Measurements from ENCODE around the gene CLCN5.
A peak's percentile ranks its signal among the peaks of the same experiment; 100 is the strongest.

CLCN5 gene

GRCh38 chrX:49922291-49923241, at the start of gene CLCN5:
CLCN5 (plus strand) TSS chrX:49922596; CDS start chrX:49925299, 2,703 bp downstream.
- DNase-seq (ENCODE audit: low spot score) = peak; percentile 96

DNA sequence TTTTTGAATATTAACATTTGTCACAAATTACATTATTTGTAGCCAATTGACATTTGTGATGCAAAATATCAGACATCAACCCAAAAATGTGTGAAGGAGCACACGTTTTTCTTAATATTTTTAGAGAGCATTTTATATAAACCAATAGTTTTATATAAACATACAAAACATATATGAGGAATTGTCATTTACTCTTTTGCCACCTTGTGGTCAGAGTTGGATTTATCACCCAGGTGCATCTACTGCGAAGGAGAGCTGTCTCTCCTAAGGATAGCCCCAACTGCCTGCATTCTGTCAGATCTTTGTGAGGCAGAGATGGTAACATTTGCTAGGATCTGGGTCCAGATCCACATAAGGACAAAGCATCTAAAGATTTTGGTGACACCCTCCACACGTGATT, 45.6 kb upstream of the CLCN5 start:
- DNase-seq (ENCODE audit: low spot score) = peak; percentile 41

- no peak for DNase-seq (ENCODE audit: low spot score)
Observed at GRCh38 chrX:49877397-49878101, 44.8 kb upstream of the CLCN5 start.

GRCh38 chrX:49878128-49878833, 44.1 kb upstream of the CLCN5 start:
- no peak for DNase-seq (ENCODE audit: low spot score)

- DNase-seq (ENCODE audit: low spot score) = peak; percentile 63
Observed at GRCh38 chrX:49878834-49879655, 43.4 kb upstream of the CLCN5 start, which contains the start of gene USP27X. USP27X (plus strand) TSS chrX:49879484; CDS start chrX:49880308, 824 bp downstream.

DNA sequence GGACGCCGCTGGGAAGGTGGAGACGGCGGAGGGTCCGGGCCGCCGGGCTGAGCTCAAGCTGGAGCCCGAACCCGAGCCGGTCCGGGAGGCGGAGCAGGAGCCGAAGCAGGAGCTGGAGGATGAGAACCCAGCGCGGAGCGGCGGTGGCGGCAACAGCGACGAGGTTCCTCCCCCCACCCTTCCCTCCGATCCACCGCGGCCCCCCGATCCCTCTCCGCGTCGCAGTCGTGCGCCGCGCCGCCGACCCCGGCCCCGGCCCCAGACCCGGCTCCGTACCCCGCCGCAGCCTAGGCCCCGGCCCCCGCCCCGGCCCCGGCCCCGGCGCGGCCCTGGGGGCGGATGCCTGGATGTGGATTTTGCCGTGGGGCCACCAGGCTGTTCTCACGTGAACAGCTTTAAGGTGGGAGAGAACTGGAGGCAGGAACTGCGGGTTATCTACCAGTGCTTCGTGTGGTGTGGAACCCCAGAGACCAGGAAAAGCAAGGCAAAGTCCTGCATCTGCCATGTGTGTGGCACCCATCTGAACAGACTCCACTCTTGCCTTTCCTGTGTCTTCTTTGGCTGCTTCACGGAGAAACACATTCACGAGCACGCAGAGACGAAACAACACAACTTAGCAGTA, 42.6 kb upstream of the CLCN5 start:
- no peak for DNase-seq (ENCODE audit: low spot score)

GRCh38 chrX:49880668-49881067, 41.7 kb upstream of the CLCN5 start:
- DNase-seq (ENCODE audit: low spot score) = no peak

DNA sequence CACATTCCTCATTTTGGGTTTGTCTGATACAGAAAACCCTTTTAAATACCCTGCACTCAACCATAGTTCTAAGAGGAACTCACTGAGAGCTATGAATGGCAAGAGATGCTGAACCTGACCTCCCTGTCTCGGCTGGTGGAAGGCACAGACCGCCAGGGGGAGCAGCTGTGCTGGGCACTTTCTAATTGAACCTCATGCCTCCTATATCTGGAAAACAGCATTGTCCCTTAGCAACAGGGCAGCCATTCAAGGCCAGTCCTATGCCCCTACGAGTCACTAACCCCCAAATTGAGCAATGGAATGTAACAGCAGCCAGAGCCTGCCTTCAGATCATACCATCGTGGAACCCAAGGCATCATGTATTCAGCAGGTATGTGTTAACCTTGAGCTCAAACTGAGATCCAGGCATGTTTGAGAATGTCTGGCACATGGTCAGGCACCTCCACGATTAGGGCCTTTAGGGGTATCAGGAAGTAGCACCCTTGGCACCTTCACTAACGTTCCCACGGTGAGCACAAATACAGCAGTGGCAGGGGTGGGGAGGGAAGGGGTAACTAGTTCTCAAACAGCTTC, 38.0 kb upstream of the CLCN5 start:
- peak; percentile 70 for DNase-seq (ENCODE audit: low spot score)

DNA sequence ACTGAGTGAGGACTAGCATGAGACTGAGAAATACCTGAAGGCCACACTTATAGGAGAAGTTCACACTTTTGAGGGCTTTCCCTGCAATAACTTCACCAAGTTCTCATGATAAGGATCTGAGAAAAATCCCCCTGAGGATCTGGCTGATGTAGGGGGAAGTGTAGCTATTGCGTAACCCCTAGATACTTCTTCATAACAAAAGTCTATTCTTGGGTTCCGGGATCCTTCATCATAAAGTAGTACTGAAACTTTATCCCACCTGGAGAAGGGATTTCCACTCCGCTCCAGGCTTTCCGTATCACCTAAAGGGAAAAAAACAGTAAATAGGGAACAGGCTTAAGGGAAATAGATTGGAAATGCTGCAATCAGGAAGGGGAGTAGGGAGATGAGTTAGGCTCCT, 29.9 kb upstream of the CLCN5 start:
- DNase-seq (ENCODE audit: low spot score) = no peak

GRCh38 chrX:49896951-49897350, 25.4 kb upstream of the CLCN5 start:
- DNase-seq (ENCODE audit: low spot score) = no peak

DNA sequence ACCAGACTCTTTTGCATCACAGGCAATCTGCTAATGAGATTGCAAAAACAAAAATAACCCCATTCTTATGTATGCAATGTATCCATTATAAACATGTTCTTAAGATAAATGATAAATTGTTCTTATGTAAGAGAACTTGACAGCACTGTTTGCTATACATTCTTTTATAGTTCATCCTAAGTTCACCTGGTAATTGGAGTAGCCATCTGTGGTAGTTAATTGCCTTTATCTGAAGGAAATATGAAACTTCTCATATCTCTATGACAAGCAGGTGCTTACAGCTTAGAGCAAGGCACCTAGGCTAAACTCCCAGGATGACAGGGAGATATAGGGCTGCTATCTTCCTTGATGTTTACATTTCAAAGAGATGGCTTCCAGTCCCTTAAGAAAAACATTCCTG, 21.3 kb upstream of the CLCN5 start:
- no peak for DNase-seq (ENCODE audit: low spot score)

DNA sequence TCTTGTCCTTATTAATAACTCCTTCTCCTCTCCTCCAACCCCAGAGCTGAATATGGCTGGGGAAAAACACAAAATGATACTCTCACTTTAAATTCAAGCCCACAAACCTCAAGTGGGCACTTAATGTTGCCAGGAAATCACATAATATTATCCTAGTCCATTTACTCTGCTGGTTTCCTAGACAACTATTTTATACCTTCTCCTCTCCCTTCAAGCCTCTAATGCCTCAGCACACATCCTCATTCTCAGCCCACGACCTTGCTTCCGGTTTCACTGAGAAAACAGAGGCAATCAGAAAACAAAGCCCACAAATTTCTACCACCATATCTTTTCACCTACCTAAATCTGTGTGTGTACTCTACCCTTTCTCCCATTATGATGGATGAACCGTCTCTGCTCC, 12.1 kb upstream of the CLCN5 start:
- no peak for DNase-seq (ENCODE audit: low spot score)

- no peak for DNase-seq (ENCODE audit: low spot score)
Observed at GRCh38 chrX:49912086-49912485, 10.3 kb upstream of the CLCN5 start.

DNA sequence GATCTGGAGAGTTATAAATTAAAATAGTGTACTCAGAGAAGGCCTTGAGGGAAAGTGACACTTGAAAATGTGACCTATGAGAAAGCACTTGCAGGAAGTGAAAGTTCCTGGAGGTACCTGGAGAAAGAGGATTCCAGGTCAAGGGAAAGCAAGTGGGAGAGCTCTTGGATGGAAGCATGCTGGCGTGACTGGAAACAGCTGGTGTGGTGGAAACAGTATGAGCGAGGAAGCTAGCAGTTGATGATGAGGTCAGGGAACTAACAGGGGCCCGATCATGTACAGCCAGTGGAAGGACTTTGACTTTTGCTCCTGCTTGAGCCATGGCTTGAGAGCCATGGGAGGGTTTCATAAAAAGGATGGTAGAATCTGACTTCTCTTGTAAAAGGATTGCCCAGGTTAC, 9.5 kb upstream of the CLCN5 start:
- DNase-seq (ENCODE audit: low spot score) = no peak

DNA sequence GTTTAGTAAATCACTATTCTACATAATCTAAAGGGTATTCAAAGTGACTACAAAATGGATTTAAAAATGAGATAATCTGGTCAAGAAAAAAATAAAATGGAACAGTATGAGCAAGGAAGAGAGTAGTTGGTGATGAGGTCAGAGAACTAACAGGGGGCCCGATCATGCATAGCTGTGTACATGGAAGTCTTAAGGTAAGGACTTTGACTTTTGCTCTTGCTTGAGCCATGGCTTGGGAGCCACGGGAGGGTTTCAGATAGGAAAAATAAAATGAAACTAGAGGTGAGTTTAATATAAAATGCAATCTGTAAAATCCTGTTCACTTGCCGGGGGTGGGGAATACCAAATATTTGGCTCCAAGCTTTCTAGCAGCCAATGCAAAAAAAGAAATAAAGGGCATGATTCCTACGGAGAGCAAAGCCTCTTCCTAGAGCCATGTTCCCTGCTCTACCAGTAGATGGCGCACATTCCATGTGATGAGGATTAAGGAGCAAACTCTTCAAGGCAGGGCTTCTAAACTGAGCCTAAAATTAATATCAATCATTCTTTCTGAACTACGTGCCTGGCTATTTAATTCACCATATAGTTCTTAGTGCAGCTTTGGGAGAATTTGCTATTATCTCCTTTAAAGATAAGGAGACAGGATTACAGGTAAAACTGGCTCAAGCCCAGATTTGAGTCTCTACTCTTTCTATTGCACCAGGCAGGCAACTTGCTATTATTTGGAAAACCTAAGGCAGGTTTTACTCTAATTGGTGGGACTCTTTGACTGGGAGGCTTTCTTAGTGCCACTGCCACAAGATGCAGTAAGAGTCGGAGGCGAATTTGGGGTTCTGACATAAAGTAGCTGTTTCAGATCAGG, 6.8 kb upstream of the CLCN5 start:
- peak; percentile 66 for DNase-seq (ENCODE audit: low spot score)

DNA sequence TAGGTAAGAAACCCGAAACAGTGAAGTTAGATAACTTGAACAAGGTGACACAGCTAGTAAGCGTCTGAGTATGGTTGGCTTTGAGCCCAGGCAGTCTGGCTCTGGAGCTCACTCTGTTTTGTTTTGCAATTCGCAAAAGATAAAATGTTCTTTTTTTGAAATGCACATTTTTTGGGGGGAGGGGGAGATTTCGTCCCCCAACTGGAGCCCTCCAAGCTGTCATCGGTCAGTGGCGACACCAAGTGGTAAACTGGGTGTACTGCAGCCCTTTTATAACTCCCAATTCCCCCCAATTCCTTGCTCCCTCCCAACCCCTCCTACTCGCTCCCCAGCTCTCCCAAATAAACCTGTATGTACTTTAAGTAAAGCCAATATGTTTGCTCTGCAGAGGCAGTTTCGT, 2.8 kb upstream of the CLCN5 start:
- DNase-seq (ENCODE audit: low spot score) = peak; percentile 19

DNA sequence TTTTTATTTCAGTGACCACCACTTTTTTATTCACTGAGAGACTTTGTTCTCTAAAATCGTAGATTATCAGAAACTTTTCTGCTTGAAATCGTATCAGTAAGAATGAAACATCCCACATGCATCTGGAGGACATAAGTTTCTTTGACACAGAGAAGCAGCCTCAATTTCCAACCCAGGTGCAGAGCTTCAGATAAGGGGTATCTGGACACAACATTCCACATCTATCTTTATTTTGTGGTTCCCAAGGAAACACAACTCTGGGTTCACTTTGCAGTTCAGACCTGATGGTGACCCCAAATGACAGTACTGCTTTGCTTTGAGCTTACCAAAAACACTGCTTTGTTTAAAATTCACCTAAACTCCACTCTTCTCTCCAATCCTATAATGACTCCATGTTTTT, 1.3 kb upstream of the CLCN5 start:
- no peak for DNase-seq (ENCODE audit: low spot score)

DNA sequence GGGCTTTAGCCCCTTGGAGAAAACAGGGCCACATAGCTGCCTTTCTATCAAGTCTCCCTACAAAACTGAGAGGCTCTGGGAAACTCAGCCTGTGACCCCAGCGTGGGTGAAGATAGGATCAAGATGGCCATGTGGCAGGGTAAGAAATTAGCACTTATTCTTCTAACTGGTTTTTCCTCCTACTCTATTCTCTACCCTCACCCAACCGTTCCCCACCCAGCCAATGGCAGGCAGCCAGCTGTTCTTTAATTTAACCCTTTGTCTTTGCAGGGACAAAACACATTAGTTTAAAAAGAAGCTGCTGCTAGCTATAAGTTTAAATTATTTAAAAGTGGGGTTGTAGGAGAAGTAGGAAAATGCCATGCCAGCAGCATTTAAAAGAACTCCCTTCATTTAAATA, 2.8 kb downstream of the CLCN5 start:
- DNase-seq (ENCODE audit: low spot score) = no peak

DNA sequence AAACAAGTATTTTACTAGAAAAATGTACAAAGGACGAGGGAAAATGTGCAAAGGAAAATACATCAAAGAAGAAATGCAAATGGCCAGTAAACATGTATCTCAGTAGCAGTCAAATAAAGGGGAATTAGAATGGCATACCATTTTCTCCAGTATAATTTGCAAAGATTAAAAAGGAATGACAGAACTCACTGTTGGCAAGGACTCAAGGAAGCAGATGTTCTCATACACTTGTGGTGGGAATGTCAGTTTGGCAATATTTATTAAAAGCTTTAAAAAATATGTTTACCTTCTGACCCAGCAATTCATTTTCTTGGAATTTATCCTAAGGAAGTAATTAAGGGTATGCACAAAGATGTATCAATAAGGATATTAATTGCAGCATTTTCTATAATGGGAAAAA, 7.6 kb downstream of the CLCN5 start:
- DNase-seq (ENCODE audit: low spot score) = no peak

DNA sequence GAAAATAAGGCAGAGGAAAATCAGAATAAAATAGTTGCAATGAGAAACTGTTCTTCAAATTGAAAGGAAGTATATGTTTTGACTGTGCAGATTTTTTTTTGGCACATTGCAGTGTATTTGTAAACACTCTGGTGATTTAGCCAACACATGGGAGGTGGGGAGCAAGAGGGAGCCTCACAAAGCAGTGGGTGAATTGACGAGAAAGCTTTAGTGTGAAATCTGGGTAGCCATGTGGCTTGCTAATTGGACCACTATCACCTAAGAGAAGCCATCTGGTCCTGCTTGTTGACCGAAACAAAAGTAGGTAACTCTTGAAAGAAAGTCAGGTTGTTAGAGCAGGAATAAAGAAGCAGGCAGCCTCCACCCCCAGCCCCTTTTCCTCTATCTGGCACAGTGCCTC, 10.4 kb downstream of the CLCN5 start:
- DNase-seq (ENCODE audit: low spot score) = no peak
